ENCODE data around the gene PRG3.

Gene PRG3

GRCh38 chr11:57386178-57386940, 5.4 kb upstream of the PRG3 start:
- H3K4me3 ChIP-seq (ENCODE audit: low read depth, low read length) = no peak overlapping the region
- 0 out of 2 replicates have a peak, but pooled peaks cover 3% of the 10 kb centered on the region for H3K27me3 ChIP-seq (ENCODE audit: control insufficient read depth, insufficient read depth, low read length)
- no peaks in the 10 kb centered on the region for H3K36me3 ChIP-seq (ENCODE audit: control insufficient read depth, insufficient read depth, low read length)
- no peaks in the 10 kb centered on the region for H3K9me3 ChIP-seq (ENCODE audit: control insufficient read depth, insufficient read depth, low read length)
- H3K9ac ChIP-seq (ENCODE audit: low read depth, low read length) = no peak overlapping the region
- no peak overlapping the region for H3K27ac ChIP-seq (ENCODE audit: low read depth, low read length)
- H3K4me1 ChIP-seq (ENCODE audit: control insufficient read depth, insufficient read depth, low read length) = no peaks in the 10 kb centered on the region

GRCh38 chr11:57379732-57380131, 1.2 kb downstream of the PRG3 start:
- H3K9ac ChIP-seq (ENCODE audit: low read depth, low read length) = no peak overlapping the region

GRCh38 chr11:57378186-57378585, 2.8 kb downstream of the PRG3 start:
- no peak overlapping the region for H3K4me3 ChIP-seq (ENCODE audit: low read depth, low read length)
- no peaks in the 10 kb centered on the region; the same call in 1 of the 2 replicates for H3K27me3 ChIP-seq (ENCODE audit: control insufficient read depth, insufficient read depth, low read length)
- no peaks in the 10 kb centered on the region for H3K9me3 ChIP-seq (ENCODE audit: control insufficient read depth, insufficient read depth, low read length)
- no peaks in the 10 kb centered on the region; the same call in 1 of the 2 replicates for H3K4me1 ChIP-seq (ENCODE audit: control insufficient read depth, insufficient read depth, low read length)
- H3K27ac ChIP-seq (ENCODE audit: low read depth, low read length) = no peak overlapping the region
- H3K9ac ChIP-seq (ENCODE audit: low read depth, low read length) = no peak overlapping the region
- H3K36me3 ChIP-seq (ENCODE audit: control insufficient read depth, insufficient read depth, low read length) = no peaks in the 10 kb centered on the region

More at GRCh38 chr11:57379732-57380131, 1.2 kb downstream of the PRG3 start:
- no peaks in the 10 kb centered on the region for H3K36me3 ChIP-seq (ENCODE audit: control insufficient read depth, insufficient read depth, low read length)
- no peak overlapping the region for H3K27ac ChIP-seq (ENCODE audit: low read depth, low read length)
- H3K9me3 ChIP-seq (ENCODE audit: control insufficient read depth, insufficient read depth, low read length) = no peaks in the 10 kb centered on the region
- H3K4me3 ChIP-seq (ENCODE audit: low read depth, low read length) = no peak overlapping the region
- no peaks in the 10 kb centered on the region; the same call in 1 of the 2 replicates for H3K27me3 ChIP-seq (ENCODE audit: control insufficient read depth, insufficient read depth, low read length)
- H3K4me1 ChIP-seq (ENCODE audit: control insufficient read depth, insufficient read depth, low read length) = no peaks in the 10 kb centered on the region; the same call in 1 of the 2 replicates

- H3K27me3 ChIP-seq (ENCODE audit: control insufficient read depth, insufficient read depth, low read length) = no peaks in the 10 kb centered on the region; the same call in 1 of the 2 replicates
- H3K4me3 ChIP-seq (ENCODE audit: low read depth, low read length) = no peak overlapping the region
- H3K4me1 ChIP-seq (ENCODE audit: control insufficient read depth, insufficient read depth, low read length) = no peaks in the 10 kb centered on the region; the same call in 1 of the 2 replicates
- H3K36me3 ChIP-seq (ENCODE audit: control insufficient read depth, insufficient read depth, low read length) = no peaks in the 10 kb centered on the region
- no peak overlapping the region for H3K9ac ChIP-seq (ENCODE audit: low read depth, low read length)
- no peaks in the 10 kb centered on the region for H3K9me3 ChIP-seq (ENCODE audit: control insufficient read depth, insufficient read depth, low read length)
- H3K27ac ChIP-seq (ENCODE audit: low read depth, low read length) = no peak overlapping the region
Observed at GRCh38 chr11:57377107-57377506, 3.8 kb downstream of the PRG3 start.

GRCh38 chr11:57376095-57377090, 4.6 kb downstream of the PRG3 start:
- no peaks in the 10 kb centered on the region; the same call in 1 of the 2 replicates for H3K27me3 ChIP-seq (ENCODE audit: control insufficient read depth, insufficient read depth, low read length)
- H3K4me3 ChIP-seq (ENCODE audit: low read depth, low read length) = no peak overlapping the region
- H3K9ac ChIP-seq (ENCODE audit: low read depth, low read length) = no peak overlapping the region
- H3K36me3 ChIP-seq (ENCODE audit: control insufficient read depth, insufficient read depth, low read length) = no peaks in the 10 kb centered on the region
- H3K9me3 ChIP-seq (ENCODE audit: control insufficient read depth, insufficient read depth, low read length) = no peaks in the 10 kb centered on the region
- no peaks in the 10 kb centered on the region; the same call in 1 of the 2 replicates for H3K4me1 ChIP-seq (ENCODE audit: control insufficient read depth, insufficient read depth, low read length)
- H3K27ac ChIP-seq (ENCODE audit: low read depth, low read length) = no peak overlapping the region

- H3K4me3 ChIP-seq (ENCODE audit: low read depth, low read length) = no peak overlapping the region
- no peaks in the 10 kb centered on the region for H3K9me3 ChIP-seq (ENCODE audit: control insufficient read depth, insufficient read depth, low read length)
- H3K36me3 ChIP-seq (ENCODE audit: control insufficient read depth, insufficient read depth, low read length) = no peaks in the 10 kb centered on the region
- H3K9ac ChIP-seq (ENCODE audit: low read depth, low read length) = no peak overlapping the region
- H3K27ac ChIP-seq (ENCODE audit: low read depth, low read length) = no peak overlapping the region
- H3K4me1 ChIP-seq (ENCODE audit: control insufficient read depth, insufficient read depth, low read length) = no peaks in the 10 kb centered on the region; the same call in 1 of the 2 replicates
- no peaks in the 10 kb centered on the region; the same call in 1 of the 2 replicates for H3K27me3 ChIP-seq (ENCODE audit: control insufficient read depth, insufficient read depth, low read length)
Observed at GRCh38 chr11:57375490-57375889, 5.5 kb downstream of the PRG3 start.

GRCh38 chr11:57374966-57375365, 6.0 kb downstream of the PRG3 start:
- Histone ChIP-seq H3K4me1 (ENCODE audit: control insufficient read depth, insufficient read depth, low read length) (no peaks in the 10 kb centered on the region; the same call in 1 of the 2 replicates), H3K9ac (ENCODE audit: low read depth, low read length) (no peak overlapping the region), H3K9me3 (ENCODE audit: control insufficient read depth, insufficient read depth, low read length) (no peaks in the 10 kb centered on the region), H3K36me3 (ENCODE audit: control insufficient read depth, insufficient read depth, low read length) (no peaks in the 10 kb centered on the region), H3K27me3 (ENCODE audit: control insufficient read depth, insufficient read depth, low read length) (no peaks in the 10 kb centered on the region; the same call in 1 of the 2 replicates), H3K4me3 (ENCODE audit: low read depth, low read length) (no peak overlapping the region), H3K27ac (ENCODE audit: low read depth, low read length) (no peak overlapping the region)

- H3K27ac ChIP-seq (ENCODE audit: low read depth, low read length) = no peak overlapping the region
- H3K4me3 ChIP-seq (ENCODE audit: low read depth, low read length) = no peak overlapping the region
- H3K4me1 ChIP-seq (ENCODE audit: control insufficient read depth, insufficient read depth, low read length) = no peaks in the 10 kb centered on the region; the same call in 1 of the 2 replicates
- H3K9ac ChIP-seq (ENCODE audit: low read depth, low read length) = no peak overlapping the region
- H3K9me3 ChIP-seq (ENCODE audit: control insufficient read depth, insufficient read depth, low read length) = no peaks in the 10 kb centered on the region
- no peaks in the 10 kb centered on the region for H3K36me3 ChIP-seq (ENCODE audit: control insufficient read depth, insufficient read depth, low read length)
- H3K27me3 ChIP-seq (ENCODE audit: control insufficient read depth, insufficient read depth, low read length) = no peaks in the 10 kb centered on the region; the same call in 1 of the 2 replicates
Observed at GRCh38 chr11:57373146-57373545, 7.8 kb downstream of the PRG3 start.

GRCh38 chr11:57370941-57371340, 10.0 kb downstream of the PRG3 start:
- Histone ChIP-seq H3K9me3 (ENCODE audit: control insufficient read depth, insufficient read depth, low read length) (no peaks in the 10 kb centered on the region), H3K27me3 (ENCODE audit: control insufficient read depth, insufficient read depth, low read length) (no peaks in the 10 kb centered on the region), H3K9ac (ENCODE audit: low read depth, low read length) (no peak overlapping the region), H3K36me3 (ENCODE audit: control insufficient read depth, insufficient read depth, low read length) (no peaks in the 10 kb centered on the region), H3K4me3 (ENCODE audit: low read depth, low read length) (no peak overlapping the region), H3K4me1 (ENCODE audit: control insufficient read depth, insufficient read depth, low read length) (peaks cover 3% of the 10 kb centered on the region), H3K27ac (ENCODE audit: low read depth, low read length) (no peak overlapping the region)

GRCh38 chr11:57370251-57370650, 10.7 kb downstream of the PRG3 start:
- Histone ChIP-seq H3K4me1 (ENCODE audit: control insufficient read depth, insufficient read depth, low read length) (peaks cover 10% of the 10 kb centered on the region), H3K27ac (ENCODE audit: low read depth, low read length) (no peak overlapping the region), H3K4me3 (ENCODE audit: low read depth, low read length) (no peak overlapping the region), H3K27me3 (ENCODE audit: control insufficient read depth, insufficient read depth, low read length) (no peaks in the 10 kb centered on the region), H3K9me3 (ENCODE audit: control insufficient read depth, insufficient read depth, low read length) (no peaks in the 10 kb centered on the region), H3K9ac (ENCODE audit: low read depth, low read length) (no peak overlapping the region), H3K36me3 (ENCODE audit: control insufficient read depth, insufficient read depth, low read length) (no peaks in the 10 kb centered on the region)
